Activated CD4-positive, alpha-beta memory T cell treated with anti-CD3 and anti-CD28 coated beads for 36 hours (primary cell): ENCODE results near the gene TSC22D2. TPM values are rescaled to one million over a fixed set of nuclear protein-coding genes. Genes with fewer than 3 reads are reported as not detected.
A peak's percentile ranks its signal among the peaks of the same experiment; 100 is the strongest.

Source experiments
- CTCF ChIA-PET: fragments of 350-600 bp; sonication (Branson Sonifier 250); formaldehyde crosslinking; loops from one replicate; lab custom pipeline; 2021; ENCODE audit warnings: antibody characterized with exemption, inconsistent platforms; lab: Charles Lee
- POLR2A ChIA-PET: fragments of 350-600 bp; sonication (Branson Sonifier 250); formaldehyde crosslinking; loops from one replicate; lab custom pipeline; 2021; ENCODE audit warnings: antibody characterized with exemption; lab: Charles Lee
- DNase-seq: peaks from one replicate; pipeline ENCODE4 v3.0.0-alpha.2; 2020
- H3K27ac Mint-ChIP-seq: one replicate; pipeline ENCODE4 v1.8.0; 2021; ENCODE audit warnings: mixed read lengths
- H3K27me3 Mint-ChIP-seq: one replicate; pipeline ENCODE4 v1.8.0; 2021; ENCODE audit warnings: mixed read lengths
- H3K36me3 Mint-ChIP-seq: one replicate; pipeline ENCODE4 v1.8.0; 2021; ENCODE audit warnings: mixed read lengths
- H3K4me1 Mint-ChIP-seq: one replicate; pipeline ENCODE4 v1.8.0; 2021; ENCODE audit warnings: low read depth, mixed read lengths
- H3K4me3 Mint-ChIP-seq: one replicate; pipeline ENCODE4 v1.8.0; 2021; ENCODE audit warnings: mild to moderate bottlenecking, mixed read lengths
- H3K9me3 Mint-ChIP-seq: one replicate; pipeline ENCODE4 v1.8.0; 2021; ENCODE audit warnings: mixed read lengths
- intact Hi-C: fragments of 100-400 bp; cut with micrococcal nuclease; formaldehyde crosslinking; loops from one replicate; pipeline ENCODE4 v1.15.1; 2023
- total RNA-seq, 2 experiments: library from RNA; stranded (reverse); gene quantifications; one replicate each; pipeline ENCODE4 v1.2.3, GENCODE V29; 2021

TSC22D2 gene
- 10 to 100 TPM; 12.3 to 13.7 TPM for total RNA-seq

GRCh38 chr3:150408221-150409124 lies at the start of gene TSC22D2:
TSC22D2 (plus strand) TSS chr3:150408298; CDS start chr3:150409351, 1,053 bp downstream.
- ChIA-PET POLR2A (interaction anchor here (0.7 to 3.6 kb wide), 9 partner anchors 23 to 355 kb away, joined by 3 to 25 read pairs (median 6); partner anchors contain the start of genes EIF2A, SERP1 and SIAH2), CTCF (interaction anchor here (0.8 to 4.9 kb wide), 8 partner anchors 9 to 170 kb away, joined by 3 to 38 read pairs (median 4); no protein-coding TSS in a partner anchor)
- peak within 1 kb of the TSS; percentile 96 for H3K4me3 Mint-ChIP-seq
- no peaks in the 10 kb centered on the region for H3K27me3 Mint-ChIP-seq
- no peaks in the 10 kb centered on the region for H3K9me3 Mint-ChIP-seq
- peak within 1 kb of the TSS; percentile 97 for H3K27ac Mint-ChIP-seq
- peaks cover 19% of the 10 kb centered on the region for H3K36me3 Mint-ChIP-seq
- DNase-seq, result peak; percentile 96
- H3K4me1 Mint-ChIP-seq, result peaks cover 21% of the 10 kb centered on the region
- intact Hi-C loops, result loop anchor here (1.0 to 10.0 kb wide), 9 partner anchors 23 to 595 kb away; partner anchors contain the start of genes EIF2A, ERICH6, PFN2 and RNF13

GRCh38 chr3:150359381-150359780 lies 48.7 kb upstream of the TSC22D2 start:
- POLR2A ChIA-PET, result no interaction called here
- no peaks in the 10 kb centered on the region for H3K4me1 Mint-ChIP-seq

GRCh38 chr3:150360966-150361365 lies 47.1 kb upstream of the TSC22D2 start:
- CTCF ChIA-PET, result no interaction called here
- Mint-ChIP-seq H3K27ac (no peak overlapping the region), H3K4me3 (no peak overlapping the region), H3K9me3 (no peaks in the 10 kb centered on the region), H3K27me3 (no peaks in the 10 kb centered on the region), H3K36me3 (no peaks in the 10 kb centered on the region), H3K4me1 (no peaks in the 10 kb centered on the region)
- POLR2A ChIA-PET, result no interaction called here
- intact Hi-C loops, result no loop called here
- DNase-seq, result no peak

More at GRCh38 chr3:150359381-150359780, 48.7 kb upstream of the TSC22D2 start:
- CTCF ChIA-PET, result no interaction called here
- intact Hi-C loops, result no loop called here
- H3K27me3 Mint-ChIP-seq, result no peaks in the 10 kb centered on the region
- H3K36me3 Mint-ChIP-seq, result no peaks in the 10 kb centered on the region
- no peak overlapping the region for H3K27ac Mint-ChIP-seq
- H3K4me3 Mint-ChIP-seq, result no peak overlapping the region
- no peaks in the 10 kb centered on the region for H3K9me3 Mint-ChIP-seq
- DNase-seq, result no peak

GRCh38 chr3:150362515-150363302 lies 45.4 kb upstream of the TSC22D2 start:
- H3K27me3 Mint-ChIP-seq, result no peaks in the 10 kb centered on the region
- no peak for DNase-seq
- ChIA-PET CTCF (interaction anchor here (1.0 kb wide), 1 partner anchor 17 kb away, joined by 4 read pairs; no protein-coding TSS in a partner anchor), POLR2A (no interaction called here)
- H3K4me1 Mint-ChIP-seq, result no peaks in the 10 kb centered on the region
- H3K27ac Mint-ChIP-seq, result no peak overlapping the region
- intact Hi-C loops, result no loop called here
- no peaks in the 10 kb centered on the region for H3K9me3 Mint-ChIP-seq
- no peaks in the 10 kb centered on the region for H3K36me3 Mint-ChIP-seq
- no peak overlapping the region for H3K4me3 Mint-ChIP-seq

GRCh38 chr3:150363420-150363819 lies 44.7 kb upstream of the TSC22D2 start:
- no peak for DNase-seq
- Mint-ChIP-seq H3K27ac (no peak overlapping the region), H3K4me3 (no peak overlapping the region), H3K4me1 (no peaks in the 10 kb centered on the region), H3K36me3 (no peaks in the 10 kb centered on the region), H3K27me3 (no peaks in the 10 kb centered on the region), H3K9me3 (no peaks in the 10 kb centered on the region)
- intact Hi-C loops, result no loop called here
- ChIA-PET CTCF (no interaction called here), POLR2A (no interaction called here)

- ChIA-PET POLR2A (no interaction called here), CTCF (interaction anchor here (1.1 kb wide), 1 partner anchor 79 kb away, joined by 3 read pairs; no protein-coding TSS in a partner anchor)
- Mint-ChIP-seq H3K27ac (no peak overlapping the region), H3K36me3 (no peaks in the 10 kb centered on the region), H3K9me3 (no peaks in the 10 kb centered on the region), H3K27me3 (no peaks in the 10 kb centered on the region), H3K4me1 (no peaks in the 10 kb centered on the region), H3K4me3 (no peak overlapping the region)
- DNase-seq, result no peak
- intact Hi-C loops, result no loop called here
These were observed 42.9 kb upstream of the TSC22D2 start for GRCh38 chr3:150365132-150365604.

GRCh38 chr3:150367757-150368156 lies 40.3 kb upstream of the TSC22D2 start:
- H3K4me3 Mint-ChIP-seq, result no peak overlapping the region
- H3K36me3 Mint-ChIP-seq, result no peaks in the 10 kb centered on the region
- no peaks in the 10 kb centered on the region for H3K27me3 Mint-ChIP-seq
- no peaks in the 10 kb centered on the region for H3K4me1 Mint-ChIP-seq
- intact Hi-C loops, result no loop called here
- H3K9me3 Mint-ChIP-seq, result no peaks in the 10 kb centered on the region
- ChIA-PET POLR2A (no interaction called here), CTCF (interaction anchor here (1.0 kb wide), 1 partner anchor 18 kb away, joined by 3 read pairs; no protein-coding TSS in a partner anchor)
- no peak for DNase-seq
- no peak overlapping the region for H3K27ac Mint-ChIP-seq

- intact Hi-C loops, result no loop called here
These were observed 37.9 kb upstream of the TSC22D2 start for GRCh38 chr3:150370122-150370602.

GRCh38 chr3:150370999-150371398 lies 37.1 kb upstream of the TSC22D2 start:
- no peak for DNase-seq
- Mint-ChIP-seq H3K4me1 (peaks cover 4% of the 10 kb centered on the region), H3K9me3 (no peaks in the 10 kb centered on the region), H3K27ac (no peak overlapping the region), H3K36me3 (no peaks in the 10 kb centered on the region), H3K27me3 (no peaks in the 10 kb centered on the region), H3K4me3 (no peak overlapping the region)
- ChIA-PET CTCF (interaction anchor here (1.1 kb wide), 1 partner anchor 42 kb away, joined by 3 read pairs; no protein-coding TSS in a partner anchor), POLR2A (no interaction called here)
- intact Hi-C loops, result no loop called here

More at GRCh38 chr3:150370122-150370602, 37.9 kb upstream of the TSC22D2 start:
- Mint-ChIP-seq H3K9me3 (no peaks in the 10 kb centered on the region), H3K27ac (no peak overlapping the region), H3K36me3 (no peaks in the 10 kb centered on the region), H3K27me3 (no peaks in the 10 kb centered on the region), H3K4me1 (peaks cover 4% of the 10 kb centered on the region), H3K4me3 (no peak overlapping the region)
- ChIA-PET POLR2A (no interaction called here), CTCF (no interaction called here)
- DNase-seq, result no peak

GRCh38 chr3:150371741-150372254 lies 36.3 kb upstream of the TSC22D2 start:
- Mint-ChIP-seq H3K4me1 (peaks cover 4% of the 10 kb centered on the region), H3K9me3 (no peaks in the 10 kb centered on the region), H3K27ac (no peak overlapping the region), H3K27me3 (no peaks in the 10 kb centered on the region), H3K36me3 (no peaks in the 10 kb centered on the region), H3K4me3 (no peak overlapping the region)
- POLR2A ChIA-PET, result no interaction called here
- DNase-seq, result no peak
- CTCF ChIA-PET, result interaction anchor here (1.1 kb wide), 1 partner anchor 41 kb away, joined by 3 read pairs; no protein-coding TSS in a partner anchor
- intact Hi-C loops, result no loop called here

GRCh38 chr3:150372320-150372719 lies 35.8 kb upstream of the TSC22D2 start:
- no peak overlapping the region for H3K4me3 Mint-ChIP-seq
- ChIA-PET POLR2A (no interaction called here), CTCF (no interaction called here)
- peaks cover 4% of the 10 kb centered on the region for H3K4me1 Mint-ChIP-seq
- no peaks in the 10 kb centered on the region for H3K36me3 Mint-ChIP-seq
- DNase-seq, result no peak
- intact Hi-C loops, result no loop called here
- no peaks in the 10 kb centered on the region for H3K9me3 Mint-ChIP-seq
- no peaks in the 10 kb centered on the region for H3K27me3 Mint-ChIP-seq
- H3K27ac Mint-ChIP-seq, result no peak overlapping the region
